Vagina (tissue), 2 donors: ENCODE data around the gene NR1H4. TPM values are rescaled to one million over a fixed set of nuclear protein-coding genes. Genes with fewer than 3 reads are reported as not detected.

Experiments used
- DNase-seq, 2 donors: peaks; one replicate each; pipeline ENCODE4 v3.0.0-alpha.2; 2017; ENCODE audit errors: extremely low spot score in 2 of 2
- H3K27ac ChIP-seq: fragments of 200-600 bp; sonication (generic); one replicate; pipeline ENCODE4 v1.5.1; 2019
- H3K27me3 ChIP-seq: fragments of 200-600 bp; sonication (generic); one replicate; pipeline ENCODE4 v1.5.1; 2019
- H3K36me3 ChIP-seq, 2 donors: fragments of 200-600 bp; sonication (generic); one replicate each; pipeline ENCODE4 v1.5.1; 2017 to 2019
- H3K4me1 ChIP-seq: fragments of 200-600 bp; sonication (generic); one replicate; pipeline ENCODE4 v1.5.1; 2019
- H3K4me3 ChIP-seq, 2 donors: fragments of 200-600 bp; sonication (generic); 1 replicate in 1 of 2; 2 replicates in 1 of 2; pipeline ENCODE4 v1.5.1; 2016 to 2019
- H3K9me3 ChIP-seq: fragments of 200-600 bp; sonication (generic); one replicate; pipeline ENCODE4 v1.5.1; 2019
- CTCF ChIP-seq, 3 experiments: fragments of 450-650 bp in 2 of 3; fragments of 200-600 bp in 1 of 3; sonication (generic) in 1 of 3; IDR thresholded peaks; one replicate each; pipeline ENCODE4 v1.5.1; 2017 to 2019; ENCODE audit warnings: antibody characterized with exemption in 3 of 3, mild to moderate bottlenecking in 2 of 3, moderate library complexity in 2 of 3
- POLR2A ChIP-seq, 2 donors: fragments of 450-650 bp; IDR thresholded peaks; one replicate each; pipeline ENCODE4 v1.6.1; 2017; ENCODE audit warnings: antibody characterized with exemption in 2 of 2, mild to moderate bottlenecking in 2 of 2, moderate library complexity in 2 of 2
- POLR2AphosphoS5 ChIP-seq, 2 donors: sonication (generic); formaldehyde crosslinking; IDR thresholded peaks; one replicate each; pipeline ENCODE4 v1.9.0; 2017; ENCODE audit warnings: antibody characterized with exemption in 2 of 2, mild to moderate bottlenecking in 2 of 2, low read depth in 1 of 2; ENCODE audit not compliant: insufficient read depth in 1 of 2
- intact Hi-C: fragments of 100-400 bp; cut with DNase I; formaldehyde crosslinking; loops from one replicate; pipeline ENCODE4 v1.15.1; 2023
- total RNA-seq: library from RNA; depleted of rRNA; stranded (reverse); fragments of >200 nt; gene quantifications from one replicate; pipeline ENCODE4 v1.2.3, GENCODE V29; 2016

Gene NR1H4
- total RNA-seq, 1 donor from 2014 or later, result not detected

GRCh38 chr12:100476013-100476751 lies 2.5 kb downstream of the NR1H4 start:
- intact Hi-C loops, result no loop called here
- no peak for TF ChIP-seq POLR2AphosphoS5 (IDR thresholded peaks at IDR 0.05; ENCODE audit: insufficient read depth in 1 of 2, low read depth in 1 of 2)
- TF ChIP-seq CTCF (IDR thresholded peaks at IDR 0.05), result no peak
- no peak for TF ChIP-seq POLR2A (IDR thresholded peaks at IDR 0.05)
- Histone ChIP-seq H3K4me1 (no peaks in the 10 kb centered on the region), H3K9me3 (no peaks in the 10 kb centered on the region), H3K4me3 (no peak overlapping the region), H3K36me3 (no peaks in the 10 kb centered on the region), H3K27me3 (no peaks in the 10 kb centered on the region), H3K27ac (no peak overlapping the region)
- no peak for DNase-seq

- Histone ChIP-seq H3K36me3 (no peaks in the 10 kb centered on the region), H3K4me3 (no peak overlapping the region), H3K27ac (no peak overlapping the region), H3K9me3 (no peaks in the 10 kb centered on the region), H3K27me3 (no peaks in the 10 kb centered on the region), H3K4me1 (no peaks in the 10 kb centered on the region)
- TF ChIP-seq CTCF (IDR thresholded peaks at IDR 0.05), result no peak
- TF ChIP-seq POLR2A (IDR thresholded peaks at IDR 0.05), result no peak
- TF ChIP-seq POLR2AphosphoS5 (IDR thresholded peaks at IDR 0.05; ENCODE audit: insufficient read depth in 1 of 2, low read depth in 1 of 2), result no peak
- no peak for DNase-seq
- intact Hi-C loops, result no loop called here
Measured at GRCh38 chr12:100481021-100481420, 7.4 kb downstream of the NR1H4 start.

- no peak for TF ChIP-seq CTCF (IDR thresholded peaks at IDR 0.05)
- no peak for TF ChIP-seq POLR2A (IDR thresholded peaks at IDR 0.05)
- TF ChIP-seq POLR2AphosphoS5 (IDR thresholded peaks at IDR 0.05; ENCODE audit: insufficient read depth in 1 of 2, low read depth in 1 of 2), result no peak
- Histone ChIP-seq H3K36me3 (no peaks in the 10 kb centered on the region), H3K4me3 (no peak overlapping the region), H3K27ac (no peak overlapping the region), H3K9me3 (no peaks in the 10 kb centered on the region), H3K4me1 (no peaks in the 10 kb centered on the region), H3K27me3 (no peaks in the 10 kb centered on the region)
- DNase-seq, result no peak
- intact Hi-C loops, result no loop called here
Measured at GRCh38 chr12:100484183-100484886, 10.7 kb downstream of the NR1H4 start.

- H3K4me1 ChIP-seq, result no peaks in the 10 kb centered on the region
- H3K27ac ChIP-seq, result no peak overlapping the region
- no peak for DNase-seq
- no peak for TF ChIP-seq CTCF (IDR thresholded peaks at IDR 0.05)
- no peak for TF ChIP-seq POLR2AphosphoS5 (IDR thresholded peaks at IDR 0.05; ENCODE audit: insufficient read depth in 1 of 2, low read depth in 1 of 2)
- no peak for TF ChIP-seq POLR2A (IDR thresholded peaks at IDR 0.05)
- no peaks in the 10 kb centered on the region for H3K27me3 ChIP-seq
- H3K36me3 ChIP-seq, result no peaks in the 10 kb centered on the region
- H3K4me3 ChIP-seq, result no peak overlapping the region
- H3K9me3 ChIP-seq, result no peaks in the 10 kb centered on the region
- intact Hi-C loops, result no loop called here
Measured at GRCh38 chr12:100484891-100485471, 11.3 kb downstream of the NR1H4 start.
